K562 (cell line): ENCODE data around the gene PLXDC1. TPM values are rescaled to one million over a fixed set of nuclear protein-coding genes. Genes with fewer than 3 reads are reported as not detected.

Experiments used
- CC2D1A ChIP-seq: fragments of 450-650 bp; IDR thresholded peaks from 2 replicates; pipeline ENCODE4 v1.6.1; 2017; ENCODE audit warnings: mild to moderate bottlenecking
- CTCFL ChIP-seq: IDR thresholded peaks from 2 replicates; pipeline ENCODE4 v1.6.1; 2011; ENCODE audit warnings: borderline replicate concordance, low read depth, mild to moderate bottlenecking, moderate library complexity, low read length; ENCODE audit not compliant: insufficient read depth, poor library complexity, severe bottlenecking
- HINFP ChIP-seq: fragments of 450-650 bp; conservative IDR thresholded peaks from 2 replicates; pipeline ENCODE4 v1.6.1; 2016; ENCODE audit warnings: missing genetic modification characterization, low read depth, mild to moderate bottlenecking, control low read depth, missing compliant biosample characterization
- KDM4B ChIP-seq, 2 experiments: fragments of 450-650 bp in 1 of 2; sonication (generic) in 1 of 2; IDR thresholded peaks; 2 replicates each; pipeline ENCODE4 v1.6.1; 2016 to 2017; ENCODE audit warnings: borderline replicate concordance in 2 of 2, antibody characterized with exemption in 1 of 2, low read depth in 1 of 2, mild to moderate bottlenecking in 1 of 2
- KLF1 ChIP-seq: fragments of 450-650 bp; IDR thresholded peaks from 2 replicates; pipeline ENCODE4 v1.6.1; 2016; ENCODE audit warnings: missing genetic modification characterization, missing compliant biosample characterization
- MIER1 ChIP-seq: fragments of 450-650 bp; IDR thresholded peaks from 2 replicates; pipeline ENCODE4 v1.6.1; 2016; ENCODE audit warnings: antibody characterized with exemption, mild to moderate bottlenecking, low read depth
- NCOA2 ChIP-seq, 2 experiments: fragments of 450-650 bp; IDR thresholded peaks; 2 replicates each; pipeline ENCODE4 v1.6.1; 2018; ENCODE audit warnings: mild to moderate bottlenecking in 2 of 2, moderate library complexity in 1 of 2; ENCODE audit not compliant: partially characterized antibody in 2 of 2
- PHF20 ChIP-seq: fragments of 450-650 bp; IDR thresholded peaks from 2 replicates; pipeline ENCODE4 v1.6.1; 2018; ENCODE audit not compliant: partially characterized antibody
- PURB ChIP-seq: sonication (generic); formaldehyde crosslinking; IDR thresholded peaks from 2 replicates; pipeline ENCODE4 v1.9.0; 2021; ENCODE audit warnings: low read depth, mild to moderate bottlenecking, missing genetic modification reagents
- TAF15 ChIP-seq: fragments of 200-400 bp; formaldehyde crosslinking; IDR thresholded peaks from 2 replicates; pipeline ENCODE4 v1.6.1; 2017; ENCODE audit warnings: mild to moderate bottlenecking, low read depth, low read length, moderate library complexity
- TEAD4 ChIP-seq, 2 experiments: sonication (generic) in 1 of 2; formaldehyde crosslinking in 1 of 2; IDR thresholded peaks; 2 replicates each; pipeline versions ENCODE4 v1.6.1 to v1.8.0; 2012 to 2022; ENCODE audit warnings: borderline replicate concordance in 1 of 2, inconsistent platforms in 1 of 2, low read length in 1 of 2, mild to moderate bottlenecking in 1 of 2, missing genetic modification reagents in 1 of 2
- YBX1 ChIP-seq: fragments of 450-650 bp; IDR thresholded peaks from 2 replicates; pipeline ENCODE4 v1.7.1; 2016; ENCODE audit warnings: mild to moderate bottlenecking
- ZFP30 ChIP-seq: fragments of 250-450 bp; sonication (Bioruptor Pico); IDR thresholded peaks from 2 replicates; pipeline ENCODE4 v1.8.0; 2022; ENCODE audit warnings: moderate library complexity, mild to moderate bottlenecking, inconsistent platforms, borderline replicate concordance
- ZFPM2 ChIP-seq: fragments of 250-450 bp; sonication (Bioruptor Pico); IDR thresholded peaks from 2 replicates; pipeline ENCODE4 v1.5.1; 2022; ENCODE audit warnings: mild to moderate bottlenecking
- ZNF280A ChIP-seq: fragments of 450-650 bp; IDR thresholded peaks from 2 replicates; pipeline ENCODE4 v1.6.1; 2018; ENCODE audit warnings: mild to moderate bottlenecking, low read depth; ENCODE audit not compliant: partially characterized antibody
- ZNF431 ChIP-seq: sonication (generic); formaldehyde crosslinking; IDR thresholded peaks from 2 replicates; pipeline ENCODE4 v1.8.0; 2022; ENCODE audit warnings: mild to moderate bottlenecking, missing genetic modification reagents
- ZNF444 ChIP-seq: fragments of 250-450 bp; sonication (Bioruptor Pico); IDR thresholded peaks from 2 replicates; pipeline ENCODE4 v1.4.0; 2020; ENCODE audit warnings: mild to moderate bottlenecking, moderate library complexity
- ZNF518B ChIP-seq: fragments of 250-450 bp; sonication (Bioruptor Pico); IDR thresholded peaks from 2 replicates; pipeline ENCODE4 v1.5.0; 2021; ENCODE audit warnings: mild to moderate bottlenecking, moderate library complexity
- polyA plus RNA-seq, 8 experiments: library from polyadenylated mRNA; depleted of rRNA in 4 of 8; stranded (reverse) in 5 of 8; unstranded in 3 of 8; fragments of >200 nt; fragmentation: Nextera tagmentation in 2 of 8; fragmentation: Illumina TruSeq in 1 of 8; extraction: Ambion mirVana in 2 of 8; extraction: Trizol in 1 of 8; gene quantifications; 2 replicates each; pipeline versions ENCODE4 v1.2.1 to v1.2.3, GENCODE V29; 2011 to 2014; ENCODE audit warnings: inconsistent platforms in 1 of 8, missing spikeins in 1 of 8
- total RNA-seq, 7 experiments: library from RNA; depleted of rRNA in 6 of 7; stranded (reverse); fragments of >200 nt in 6 of 7; fragmentation: Illumina TruSeq in 2 of 7; extraction: Trizol in 2 of 7; gene quantifications; 2 replicates each; pipeline versions ENCODE4 v1.2.1 to v1.2.3, GENCODE V29; 2011 to 2021; ENCODE audit warnings: low replicate concordance in 1 of 7

Gene PLXDC1
- total and polyA plus RNA-seq, 9 of the 15 experiments (the other 6 are each of a cell fraction or from before 2014, with no cell fraction given): not detected

GRCh38 chr17:39018267-39019134 is 132.9 kb downstream of the PLXDC1 start (continued):
- TF ChIP-seq ZNF431 (no peak), ZFPM2 (CRISPR knock-in tag) (no peak), KDM4B (IDR thresholded peaks at IDR 0.05; ENCODE audit: borderline replicate concordance in 2 of 2, low read depth in 1 of 2) (no peak), ZNF518B (CRISPR knock-in tag) (no peak), YBX1 (no peak), ZFP30 (CRISPR knock-in tag) (no peak), ZNF444 (CRISPR knock-in tag) (no peak), PHF20 (no peak), PURB (CRISPR knock-in tag) (no peak), MIER1 (no peak), CTCFL (no peak), ZNF280A (no peak), KLF1 (tag) (no peak), TEAD4 (IDR thresholded peaks at IDR 0.05; ENCODE audit: low read length) (no peak), TEAD4 (CRISPR knock-in tag; IDR thresholded peaks at IDR 0.05; ENCODE audit: borderline replicate concordance) (no peak), HINFP (tag) (no peak), CC2D1A (no peak), NCOA2 (IDR thresholded peaks at IDR 0.05; ENCODE audit: partially characterized antibody in 2 of 2) (no peak), TAF15 (no peak)
